Stimulated activated naive CD4-positive, alpha-beta T cell treated with Interleukin-2 at 50 U/mL for 16 hours (primary cell): ENCODE results near the gene BZW1.
"Not testable (repeated sequence)": the region's sequence is repeated elsewhere in the genome, so short reads cannot be mapped to it uniquely, and the experiment has no call there.

ENCODE experiments used
- DNase-seq: peaks from one replicate; lab custom pipeline; 2025; lab: John Stamatoyannopoulos, UW

BZW1 gene

GRCh38 chr2:200791905-200792304 is 19.8 kb upstream of the BZW1 start:
- no peak for DNase-seq

- DNase-seq: no peak
Observed at GRCh38 chr2:200794143-200794542, 17.6 kb upstream of the BZW1 start.

GRCh38 chr2:200795028-200795440 is 16.7 kb upstream of the BZW1 start:
- DNase-seq: no peak

- no peak for DNase-seq
Observed at GRCh38 chr2:200796561-200796960, 15.1 kb upstream of the BZW1 start.

GRCh38 chr2:200797242-200797770 is 14.4 kb upstream of the BZW1 start:
- no peak for DNase-seq

GRCh38 chr2:200798514-200798913 is 13.2 kb upstream of the BZW1 start:
- no peak for DNase-seq

- no peak for DNase-seq
Observed at GRCh38 chr2:200800458-200800857, 11.3 kb upstream of the BZW1 start.

- not testable (repeated sequence) for DNase-seq
Observed at GRCh38 chr2:200801431-200801830, 10.3 kb upstream of the BZW1 start.

GRCh38 chr2:200809506-200810251 is 2.0 kb upstream of the BZW1 start:
- DNase-seq: no peak

GRCh38 chr2:200810252-200810997 is 1.3 kb upstream of the BZW1 start:
- DNase-seq: no peak

GRCh38 chr2:200810998-200811332 is 745 bp upstream of the BZW1 start:
- no peak for DNase-seq

- DNase-seq: peak; percentile 65
Observed at GRCh38 chr2:200812122-200813022, 662 bp downstream of the BZW1 start.

- no peak for DNase-seq
Observed at GRCh38 chr2:200814276-200814815, 2.6 kb downstream of the BZW1 start.

- DNase-seq: no peak
Observed at GRCh38 chr2:200814917-200815316, 3.2 kb downstream of the BZW1 start.

- not testable (repeated sequence) for DNase-seq
Observed at GRCh38 chr2:200818732-200819131, 7.0 kb downstream of the BZW1 start.

GRCh38 chr2:200820573-200821234 is 9.0 kb downstream of the BZW1 start:
- DNase-seq: no peak

GRCh38 chr2:200821686-200822245 is 10.1 kb downstream of the BZW1 start:
- no peak for DNase-seq

GRCh38 chr2:200828104-200828503 is 16.4 kb downstream of the BZW1 start:
- DNase-seq: no peak

GRCh38 chr2:200828572-200829257 is 17.0 kb downstream of the BZW1 start:
- no peak for DNase-seq

- DNase-seq: no peak
Observed at GRCh38 chr2:200829258-200829655, 17.5 kb downstream of the BZW1 start.

- no peak for DNase-seq
Observed at GRCh38 chr2:200834701-200835100, 23.0 kb downstream of the BZW1 start.
